ENCODE results near the gene SLAMF9. TPM values are rescaled to one million over a fixed set of nuclear protein-coding genes. Genes with fewer than 3 reads are reported as not detected.

Gene SLAMF9
- total and polyA plus RNA-seq, 2 of the 8 experiments (the other 6 are each of a cell fraction or from before 2014, with no cell fraction given): not detected

GRCh38 chr1:159938211-159938852, 15.7 kb downstream of the SLAMF9 start (continued):
- no peak for TF ChIP-seq ATF2 (IDR thresholded peaks at IDR 0.05; ENCODE audit: low read length)
- TF ChIP-seq JUN (IDR thresholded peaks at IDR 0.05; ENCODE audit: low read depth, low read length): no peak
- TF ChIP-seq GABPA (IDR thresholded peaks at IDR 0.05; ENCODE audit: borderline replicate concordance, insufficient read depth, low read length): no peak
- TF ChIP-seq SP1 (IDR thresholded peaks at IDR 0.05; ENCODE audit: low read depth, low read length): no peak
- TF ChIP-seq CREB1 (IDR thresholded peaks at IDR 0.05): no peak
- TF ChIP-seq TAF7 (optimal IDR thresholded peaks at IDR 0.05; ENCODE audit: borderline replicate concordance, low read depth, low read length): no peak
- no peak for TF ChIP-seq RBBP5 (IDR thresholded peaks at IDR 0.05; ENCODE audit: borderline replicate concordance, low read depth, low read length)

Measured in H1 (cell line).